HG03196 (cell line): ENCODE data around the gene RALBP1.

ENCODE experiments used
- ATAC-seq: cut with Tn5 transposase; IDR thresholded peaks from one replicate; pipeline ENCODE4 v1.9.1; 2021; ENCODE audit not compliant: unreplicated experiment

Gene RALBP1

GRCh38 chr18:9546468-9546867 is 71.2 kb downstream of the RALBP1 start:
- ATAC-seq, result no peak

DNA sequence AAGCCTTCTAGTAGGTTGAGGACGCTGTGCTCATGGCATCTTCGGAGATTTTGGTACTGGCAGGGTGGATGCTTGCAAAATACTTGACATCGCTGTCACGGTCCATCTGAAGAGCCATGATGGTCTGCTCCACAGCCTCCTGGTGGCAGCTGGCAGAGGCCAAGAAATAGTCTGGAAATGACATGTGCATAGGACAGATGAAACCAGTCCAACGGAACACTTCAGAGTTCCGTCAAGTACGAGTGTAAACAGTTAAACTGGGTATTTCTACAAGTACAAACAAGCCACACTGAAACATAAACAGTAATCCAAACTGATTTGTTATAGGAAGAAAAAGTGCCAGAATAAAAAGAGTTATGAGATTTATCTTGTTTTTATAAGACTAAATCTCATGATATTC is 72.5 kb downstream of the RALBP1 start:
- ATAC-seq, result no peak

- no peak for ATAC-seq
These were observed 74.1 kb downstream of the RALBP1 start for GRCh38 chr18:9549405-9549804.

GRCh38 chr18:9550429-9550828 is 75.1 kb downstream of the RALBP1 start:
- no peak for ATAC-seq

DNA sequence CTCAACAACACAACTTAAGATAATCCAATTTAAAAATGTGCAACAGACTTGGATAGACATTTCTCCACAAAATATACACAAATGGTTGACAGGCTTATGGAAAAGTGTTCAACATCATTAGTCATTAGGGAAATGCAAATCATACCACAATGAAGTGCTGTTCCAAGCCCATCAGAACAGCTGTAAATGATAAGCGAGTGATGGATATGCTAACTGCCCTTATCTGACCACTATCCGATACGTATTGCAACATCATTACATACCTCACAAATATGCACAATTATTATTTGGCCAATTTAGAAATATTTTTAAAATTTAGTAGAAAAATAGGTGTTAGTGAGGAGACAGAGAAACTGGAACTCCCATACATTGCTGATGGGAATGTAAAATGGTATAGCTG is 76.9 kb downstream of the RALBP1 start:
- ATAC-seq, result no peak

DNA sequence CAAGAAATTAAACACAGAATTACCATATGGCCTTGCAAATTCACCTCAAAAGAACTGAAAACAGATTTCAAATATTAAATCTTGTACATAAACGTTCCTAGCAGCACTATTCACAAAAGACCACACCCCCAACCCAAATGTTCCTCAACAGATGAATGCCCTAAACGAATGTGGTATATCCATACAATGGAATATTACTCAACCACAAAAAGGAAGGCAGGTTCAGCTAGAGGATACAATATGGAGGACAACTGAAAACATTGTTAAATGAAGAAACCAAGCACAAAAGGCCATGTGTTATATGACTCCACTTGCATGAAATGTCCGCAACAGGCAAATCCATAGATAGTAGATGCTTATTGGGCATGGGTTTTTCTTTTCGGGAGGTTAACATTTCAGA is 77.3 kb downstream of the RALBP1 start:
- no peak for ATAC-seq

DNA sequence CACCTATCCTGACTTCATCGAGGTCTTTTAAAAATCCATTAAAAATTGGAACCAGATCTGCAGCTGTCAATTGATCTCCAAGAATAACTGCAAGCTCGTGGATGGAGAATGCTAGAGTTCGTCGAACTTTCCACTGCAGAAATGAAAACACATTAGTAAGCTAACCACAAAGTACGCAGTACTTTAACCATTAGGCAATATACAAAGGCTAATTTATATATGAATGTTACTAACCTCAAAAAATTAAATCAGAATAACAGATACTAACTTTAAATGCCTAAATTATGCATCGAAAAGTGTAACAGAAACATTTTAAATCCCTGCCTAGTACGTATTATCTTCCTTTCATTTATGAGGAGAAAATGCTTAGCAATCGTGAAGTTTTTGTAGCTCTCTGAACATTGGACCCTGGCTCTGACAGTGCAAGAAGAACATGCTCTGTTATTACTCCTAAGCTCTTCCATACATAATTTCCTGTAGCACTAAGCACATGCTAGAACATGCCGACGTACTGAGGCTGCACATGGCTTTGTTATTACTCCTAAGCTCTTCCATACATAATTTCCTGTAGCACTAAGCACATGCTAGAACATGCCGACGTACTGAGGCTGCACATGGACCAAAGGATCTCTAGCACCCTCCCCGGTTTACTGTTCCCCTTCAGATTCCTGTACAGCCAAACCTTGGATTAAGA is 82.1 kb downstream of the RALBP1 start:
- no peak for ATAC-seq

GRCh38 chr18:9558387-9559064 is 83.2 kb downstream of the RALBP1 start:
- ATAC-seq, result no peak

GRCh38 chr18:9559253-9559652 is 83.9 kb downstream of the RALBP1 start:
- no peak for ATAC-seq

DNA sequence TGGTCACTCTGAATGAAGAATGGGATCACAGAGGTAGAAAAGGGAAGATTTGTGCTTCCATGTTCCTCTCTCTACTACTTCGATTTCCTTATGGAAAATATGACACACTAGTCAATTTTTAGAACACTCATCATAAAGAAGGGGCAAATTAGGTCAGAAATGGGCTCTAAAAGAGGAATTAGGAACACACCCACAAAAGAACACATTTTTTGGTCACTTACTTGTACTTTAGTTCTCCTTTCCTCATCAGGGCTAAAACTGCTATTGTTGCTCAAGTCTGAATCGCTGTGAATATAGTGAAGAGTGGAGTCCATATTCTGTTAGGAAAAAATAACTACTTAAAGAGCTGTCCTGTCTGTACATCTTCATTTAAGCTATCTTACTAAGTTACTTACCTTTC is 86.4 kb downstream of the RALBP1 start:
- ATAC-seq, result no peak

DNA sequence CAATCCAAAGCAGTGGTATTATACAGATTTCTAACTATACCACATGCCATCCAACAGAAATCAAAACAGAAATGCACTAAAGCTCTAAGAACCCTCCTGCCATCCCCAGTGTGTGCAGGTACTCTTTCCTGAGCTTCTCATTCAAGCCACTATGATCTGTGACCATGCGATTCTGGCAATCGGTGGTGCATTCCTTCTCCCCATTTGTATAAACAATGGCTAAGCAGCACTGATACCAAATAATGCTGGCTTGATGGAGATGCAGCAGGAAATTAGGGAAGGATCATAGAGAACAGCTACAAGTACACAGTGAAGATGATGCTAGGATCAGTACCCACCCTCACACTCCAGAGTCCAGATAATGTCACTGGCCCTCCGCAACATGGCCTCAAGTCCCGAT is 87.3 kb downstream of the RALBP1 start:
- no peak for ATAC-seq

- no peak for ATAC-seq
These were observed 88.0 kb downstream of the RALBP1 start for GRCh38 chr18:9563331-9563730.

DNA sequence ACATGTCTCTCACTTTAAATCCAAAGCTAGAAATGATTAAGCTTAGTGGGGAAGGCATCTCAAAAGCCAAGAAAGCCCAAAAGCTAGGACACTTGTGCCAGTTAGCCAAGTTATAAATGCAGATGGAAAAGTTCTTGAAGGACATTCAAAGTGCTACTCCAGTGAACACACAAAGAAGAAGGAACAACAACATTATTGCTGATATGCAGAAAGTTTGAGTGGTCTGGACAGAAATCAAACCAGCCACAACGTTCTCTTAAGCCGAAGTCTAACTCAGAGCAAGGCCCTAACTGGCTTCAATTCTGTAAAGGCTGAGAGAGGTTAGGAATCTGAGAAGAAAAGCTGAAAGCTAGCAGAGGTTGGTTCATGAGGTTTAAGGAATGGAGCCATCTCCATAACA is 90.1 kb downstream of the RALBP1 start:
- ATAC-seq, result no peak

DNA sequence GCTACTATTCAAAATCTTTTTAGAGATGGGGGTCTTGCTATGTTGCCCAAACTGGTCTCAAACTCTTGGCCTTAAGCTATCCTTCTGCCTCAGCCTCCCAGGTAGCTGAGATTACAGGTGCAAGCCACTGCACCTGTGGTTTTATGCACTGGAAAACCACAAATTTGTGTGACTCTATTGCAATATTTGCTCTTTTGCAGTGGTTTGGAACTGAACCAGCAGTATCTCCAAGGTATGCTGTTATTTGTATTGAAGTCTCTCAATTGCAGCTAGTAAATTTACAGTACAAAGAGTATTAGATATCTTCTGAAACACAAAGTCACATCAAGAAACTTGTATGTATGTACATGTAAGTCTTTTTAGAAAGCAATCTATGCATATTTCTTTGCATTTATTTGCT is 92.9 kb downstream of the RALBP1 start:
- no peak for ATAC-seq

GRCh38 chr18:9569178-9569577 is 93.9 kb downstream of the RALBP1 start:
- no peak for ATAC-seq

GRCh38 chr18:9570255-9570654 is 94.9 kb downstream of the RALBP1 start:
- ATAC-seq, result no peak

GRCh38 chr18:9571546-9571945 is 96.2 kb downstream of the RALBP1 start:
- ATAC-seq, result no peak

GRCh38 chr18:9574473-9575115 is 99.3 kb downstream of the RALBP1 start:
- ATAC-seq, result no peak

DNA sequence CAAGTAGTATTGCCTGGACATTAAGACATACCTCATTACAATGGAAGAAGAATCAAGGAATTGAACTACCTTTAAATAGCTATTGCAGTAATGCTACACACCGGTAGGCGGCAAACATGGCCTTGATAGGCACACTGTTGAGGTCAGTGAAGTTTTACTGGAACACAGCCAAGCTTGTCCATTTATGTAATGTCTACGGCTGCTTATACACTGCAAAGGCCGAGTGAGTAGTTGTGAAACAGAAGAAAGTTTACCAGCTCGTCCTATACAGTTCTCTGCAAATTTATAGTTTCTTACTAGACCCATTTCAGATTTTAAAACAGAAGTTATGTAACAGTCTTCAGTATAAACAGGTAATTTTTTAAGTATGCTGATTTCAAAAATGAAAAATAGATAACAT is 100.2 kb downstream of the RALBP1 start:
- ATAC-seq, result no peak

GRCh38 chr18:9577361-9577760 is 102.0 kb downstream of the RALBP1 start:
- ATAC-seq, result no peak

DNA sequence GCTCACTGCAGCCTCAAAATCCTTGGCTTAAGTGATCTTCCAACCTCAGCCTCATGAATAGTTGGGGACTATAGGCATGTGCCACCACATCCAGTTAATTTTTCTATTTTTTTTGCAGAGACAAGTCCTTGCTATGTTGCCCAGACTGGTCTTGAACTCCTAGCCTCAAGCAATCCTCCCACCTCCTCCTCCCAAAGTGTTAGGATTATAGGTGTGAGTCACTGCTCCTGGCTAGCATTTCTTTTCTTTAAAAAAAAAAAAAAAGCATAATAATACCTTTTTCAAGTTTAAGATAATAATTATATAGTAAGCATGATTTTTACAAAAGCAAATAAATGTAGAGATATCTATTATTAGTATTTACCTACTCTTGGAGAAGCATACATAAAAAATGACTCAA is 103.0 kb downstream of the RALBP1 start:
- no peak for ATAC-seq

DNA sequence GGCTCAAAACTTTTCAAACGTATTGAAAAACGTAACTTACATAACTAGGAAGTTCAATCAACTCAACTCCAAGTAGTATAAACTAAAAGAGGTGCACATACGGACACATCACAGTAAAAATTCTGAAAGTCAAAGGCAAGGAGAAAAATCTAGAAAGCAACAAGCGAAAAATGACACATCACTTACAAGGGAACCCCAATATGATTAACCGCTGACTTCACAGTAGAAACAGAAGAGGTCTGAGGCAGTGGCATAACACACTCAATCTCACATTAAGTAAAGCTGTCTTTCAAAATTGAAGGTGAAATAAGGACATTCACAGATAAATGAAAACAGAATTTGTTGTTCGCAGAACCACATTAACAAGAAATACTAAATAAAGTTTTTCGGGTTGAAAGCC is 106.4 kb downstream of the RALBP1 start:
- ATAC-seq, result no peak
